HL-60 (cell line): Measurements from ENCODE around the gene ZBTB24.

Experiments used
- DNase-seq, 2 experiments: peaks; one replicate each; pipeline ENCODE4 v3.0.0-alpha.2; 2010 to 2020; ENCODE audit warnings: low read depth in 1 of 2, low spot score in 1 of 2
- H3K27ac ChIP-seq: fragments of 250-450 bp; sonication (Bioruptor Pico); replicated peaks from 2 replicates; pipeline ENCODE4 v1.5.1; 2020; ENCODE audit warnings: mild to moderate bottlenecking, moderate library complexity
- H3K27me3 ChIP-seq: fragments of 250-450 bp; sonication (Bioruptor Pico); 2 replicates; pipeline ENCODE4 v1.5.1; 2021; ENCODE audit warnings: mild to moderate bottlenecking, moderate library complexity; ENCODE audit not compliant: insufficient read depth, poor library complexity, severe bottlenecking
- H3K4me3 ChIP-seq: replicated peaks from 2 replicates; pipeline ENCODE4 v1.5.1; 2011; ENCODE audit warnings: mild to moderate bottlenecking, control low read depth, low read length; ENCODE audit not compliant: insufficient read depth
- CTCF ChIP-seq: IDR thresholded peaks from one replicate; pipeline ENCODE4 v1.5.1; 2011; ENCODE audit warnings: low read length, control low read depth, inconsistent platforms; ENCODE audit not compliant: insufficient read depth
- GABPA ChIP-seq: IDR thresholded peaks from 2 replicates; pipeline ENCODE4 v1.6.1; 2012; ENCODE audit warnings: low read depth
- POLR2AphosphoS5 ChIP-seq: IDR thresholded peaks from 2 replicates; pipeline ENCODE4 v1.6.1; 2012; ENCODE audit warnings: low read depth
- REST ChIP-seq: IDR thresholded peaks from 2 replicates; pipeline ENCODE4 v1.6.1; 2012; ENCODE audit warnings: low read depth; ENCODE audit not compliant: insufficient replicate concordance
- SPI1 ChIP-seq: IDR thresholded peaks from 2 replicates; pipeline ENCODE4 v1.6.1; 2012; ENCODE audit warnings: low read depth, mild to moderate bottlenecking, borderline replicate concordance

The ZBTB24 gene

GRCh38 chr6:109478841-109479624 lies 4.0 kb downstream of the ZBTB24 start:
- Histone ChIP-seq H3K27me3 (no peaks in the 10 kb centered on the region), H3K4me3 (no peak overlapping the region), H3K27ac (no peak overlapping the region)
- TF ChIP-seq POLR2AphosphoS5: no peak
- no peak for TF ChIP-seq SPI1
- TF ChIP-seq GABPA: no peak
- TF ChIP-seq REST: no peak
- TF ChIP-seq CTCF: no peak
- DNase-seq: no peak

- Histone ChIP-seq H3K27me3 (no peaks in the 10 kb centered on the region), H3K27ac (no peak overlapping the region), H3K4me3 (no peak overlapping the region)
- no peak for TF ChIP-seq SPI1
- no peak for TF ChIP-seq CTCF
- TF ChIP-seq REST: no peak
- no peak for TF ChIP-seq POLR2AphosphoS5
- no peak for TF ChIP-seq GABPA
- no peak for DNase-seq
These were observed 4.7 kb downstream of the ZBTB24 start for GRCh38 chr6:109478222-109478805.

- H3K4me3 ChIP-seq: no peak overlapping the region
- H3K27me3 ChIP-seq: no peaks in the 10 kb centered on the region
- TF ChIP-seq GABPA (no peak), POLR2AphosphoS5 (no peak), CTCF (no peak), SPI1 (no peak), REST (no peak)
- no peak for DNase-seq
- H3K27ac ChIP-seq: no peak overlapping the region
These were observed 5.3 kb downstream of the ZBTB24 start for GRCh38 chr6:109477725-109478124.
